MM.1S (cell line): ENCODE data around the gene GPRIN1.

Experiments used
- CTCF ChIP-seq: fragments of 300-600 bp; sonication (generic); IDR thresholded peaks from 2 replicates; pipeline ENCODE4 v1.5.1; 2016; ENCODE audit warnings: antibody characterized with exemption, low read length, mixed read lengths
- EZH2 ChIP-seq: fragments of 300-600 bp; sonication (generic); optimal IDR thresholded peaks from 2 replicates; pipeline ENCODE3; 2017; ENCODE audit warnings: low read depth, mild to moderate bottlenecking, antibody characterized with exemption, low read length, mixed read lengths

- TF ChIP-seq CTCF: no peak
- TF ChIP-seq EZH2: no peak
Observed at GRCh38 chr5:176646707-176647029, 36.7 kb upstream of the GPRIN1 start.
